Lower leg skin (tissue), 3 donors: ENCODE measurements around the gene MYO1E.

Experiments used
- POLR2A ChIP-seq, 2 donors: fragments of 450-650 bp; IDR thresholded peaks; one replicate each; pipeline ENCODE4 v1.6.1; 2016 to 2017; ENCODE audit warnings: antibody characterized with exemption in 2 of 2, mild to moderate bottlenecking in 1 of 2, moderate library complexity in 1 of 2
- TF ChIP-seq, protein P1 (sequence below), 3 donors: fragments of 450-650 bp; IDR thresholded peaks; one replicate each; pipeline ENCODE4 v1.5.1; 2016; ENCODE audit warnings: antibody characterized with exemption in 3 of 3, mild to moderate bottlenecking in 3 of 3, moderate library complexity in 2 of 3

DNA sequence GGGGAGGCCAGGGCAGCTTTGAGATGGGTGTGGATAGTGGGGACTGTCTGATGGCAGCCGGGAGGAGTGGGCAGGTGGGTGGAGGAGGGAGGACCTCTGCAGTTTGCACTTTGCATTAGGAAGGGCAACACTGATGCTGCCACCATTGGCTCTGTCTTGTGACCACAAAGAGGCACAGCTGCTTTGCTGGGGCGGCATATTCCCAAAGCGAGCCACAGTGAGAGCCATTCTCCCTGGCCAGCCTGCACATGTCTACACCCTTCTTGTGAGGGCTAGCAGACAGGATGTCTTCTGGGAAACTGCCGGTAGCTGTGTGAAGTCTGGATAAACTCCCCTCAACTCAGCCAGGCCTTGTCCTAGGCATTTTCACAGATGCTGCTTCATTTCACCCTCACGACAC, 229.4 kb downstream of the MYO1E start:
- TF ChIP-seq, protein P1, sequence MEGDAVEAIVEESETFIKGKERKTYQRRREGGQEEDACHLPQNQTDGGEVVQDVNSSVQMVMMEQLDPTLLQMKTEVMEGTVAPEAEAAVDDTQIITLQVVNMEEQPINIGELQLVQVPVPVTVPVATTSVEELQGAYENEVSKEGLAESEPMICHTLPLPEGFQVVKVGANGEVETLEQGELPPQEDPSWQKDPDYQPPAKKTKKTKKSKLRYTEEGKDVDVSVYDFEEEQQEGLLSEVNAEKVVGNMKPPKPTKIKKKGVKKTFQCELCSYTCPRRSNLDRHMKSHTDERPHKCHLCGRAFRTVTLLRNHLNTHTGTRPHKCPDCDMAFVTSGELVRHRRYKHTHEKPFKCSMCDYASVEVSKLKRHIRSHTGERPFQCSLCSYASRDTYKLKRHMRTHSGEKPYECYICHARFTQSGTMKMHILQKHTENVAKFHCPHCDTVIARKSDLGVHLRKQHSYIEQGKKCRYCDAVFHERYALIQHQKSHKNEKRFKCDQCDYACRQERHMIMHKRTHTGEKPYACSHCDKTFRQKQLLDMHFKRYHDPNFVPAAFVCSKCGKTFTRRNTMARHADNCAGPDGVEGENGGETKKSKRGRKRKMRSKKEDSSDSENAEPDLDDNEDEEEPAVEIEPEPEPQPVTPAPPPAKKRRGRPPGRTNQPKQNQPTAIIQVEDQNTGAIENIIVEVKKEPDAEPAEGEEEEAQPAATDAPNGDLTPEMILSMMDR (IDR thresholded peaks at IDR 0.05): no peak
- TF ChIP-seq POLR2A (IDR thresholded peaks at IDR 0.05): no peak
